WTC11 (cell line): Measurements from ENCODE around the gene OPRL1. TPM values are rescaled to one million over a fixed set of nuclear protein-coding genes. Genes with fewer than 3 reads are reported as not detected.

ENCODE experiments used
- ATAC-seq: fragments of 200-7000 bp; cut with Tn5 transposase; 2 replicates; pipeline ENCODE4 v1.10.0; 2021; ENCODE audit warnings: mild to moderate bottlenecking, moderate library complexity
- CTCF ChIA-PET: fragments of 300-600 bp; sonication (Branson Sonifier 250); formaldehyde crosslinking; loops from one replicate; lab custom pipeline; 2021; ENCODE audit warnings: antibody characterized with exemption; lab: Charles Lee
- POLR2A ChIA-PET: fragments of 350-600 bp; sonication (Branson Sonifier 250); formaldehyde crosslinking; loops from one replicate; lab custom pipeline; 2021; ENCODE audit warnings: antibody characterized with exemption; lab: Charles Lee
- DNase-seq: peaks from one replicate; pipeline ENCODE4 v3.0.0; 2021; ENCODE audit warnings: low spot score
- H3K27ac Mint-ChIP-seq: 2 replicates; pipeline ENCODE4 v1.8.0; 2021; ENCODE audit warnings: mixed read lengths
- H3K27me3 Mint-ChIP-seq: 2 replicates; pipeline ENCODE4 v1.8.0; 2021; ENCODE audit warnings: low read depth, mild to moderate bottlenecking, moderate library complexity, mixed read lengths
- H3K36me3 Mint-ChIP-seq: 2 replicates; pipeline ENCODE4 v1.8.0; 2021; ENCODE audit warnings: mixed read lengths
- H3K4me1 Mint-ChIP-seq: 2 replicates; pipeline ENCODE4 v1.8.0; 2022; ENCODE audit warnings: mixed read lengths
- H3K4me3 Mint-ChIP-seq: 2 replicates; pipeline ENCODE4 v1.8.0; 2021; ENCODE audit warnings: mild to moderate bottlenecking, moderate library complexity, mixed read lengths
- H3K9me3 Mint-ChIP-seq: 2 replicates; pipeline ENCODE4 v1.8.0; 2021; ENCODE audit warnings: mixed read lengths
- CREB1 ChIP-seq: sonication (generic); formaldehyde crosslinking; IDR thresholded peaks from 2 replicates; pipeline ENCODE4 v1.8.0; 2023; ENCODE audit warnings: mild to moderate bottlenecking, missing genetic modification reagents
- CREM ChIP-seq: sonication (generic); formaldehyde crosslinking; IDR thresholded peaks from 2 replicates; pipeline ENCODE4 v1.8.1; 2022; ENCODE audit warnings: mild to moderate bottlenecking, missing genetic modification reagents, moderate library complexity
- CTCF ChIP-seq: fragments of 200-600 bp; IDR thresholded peaks from 2 replicates; pipeline ENCODE4 v1.8.0; 2022; ENCODE audit warnings: antibody characterized with exemption
- FOXK1 ChIP-seq: sonication (generic); formaldehyde crosslinking; IDR thresholded peaks from 2 replicates; pipeline ENCODE4 v1.8.0; 2022; ENCODE audit warnings: mild to moderate bottlenecking, moderate library complexity, missing genetic modification reagents
- FOXP4 ChIP-seq: sonication (generic); formaldehyde crosslinking; IDR thresholded peaks from 2 replicates; pipeline ENCODE4 v1.8.0; 2022; ENCODE audit warnings: mild to moderate bottlenecking, missing genetic modification reagents
- GABPB1 ChIP-seq: sonication (generic); formaldehyde crosslinking; IDR thresholded peaks from 2 replicates; pipeline ENCODE4 v1.8.1; 2023; ENCODE audit warnings: mild to moderate bottlenecking, missing genetic modification reagents
- JAZF1 ChIP-seq: fragments of 250-450 bp; sonication (Bioruptor Pico); IDR thresholded peaks from 2 replicates; pipeline ENCODE4 v1.9.0; 2021; ENCODE audit warnings: moderate library complexity, mild to moderate bottlenecking, inconsistent platforms
- KAT7 ChIP-seq: sonication (generic); formaldehyde crosslinking; IDR thresholded peaks from 2 replicates; pipeline ENCODE4 v1.8.1; 2023; ENCODE audit warnings: missing genetic modification reagents, mild to moderate bottlenecking, borderline replicate concordance
- PREB ChIP-seq: sonication (generic); formaldehyde crosslinking; IDR thresholded peaks from 2 replicates; pipeline ENCODE4 v1.8.1; 2022; ENCODE audit warnings: mild to moderate bottlenecking, missing genetic modification reagents, moderate library complexity, borderline replicate concordance
- PRRX2 ChIP-seq: fragments of 250-450 bp; sonication (Bioruptor Pico); IDR thresholded peaks from 2 replicates; pipeline ENCODE4 v1.8.0; 2021; ENCODE audit warnings: mild to moderate bottlenecking
- RORB ChIP-seq: fragments of 250-450 bp; sonication (Bioruptor Pico); IDR thresholded peaks from 2 replicates; pipeline ENCODE4 v1.9.0; 2021; ENCODE audit warnings: mild to moderate bottlenecking
- STAT6 ChIP-seq: sonication (generic); formaldehyde crosslinking; conservative IDR thresholded peaks from 2 replicates; pipeline ENCODE4 v1.8.1; 2023; ENCODE audit warnings: mild to moderate bottlenecking, low read depth, missing genetic modification reagents, moderate library complexity
- ZBTB21 ChIP-seq: sonication (generic); formaldehyde crosslinking; IDR thresholded peaks from 2 replicates; pipeline ENCODE4 v1.8.1; 2023; ENCODE audit warnings: mild to moderate bottlenecking, missing genetic modification reagents, borderline replicate concordance
- ZMAT4 ChIP-seq: fragments of 250-450 bp; sonication (Bioruptor Pico); IDR thresholded peaks from 2 replicates; pipeline ENCODE4 v1.9.0; 2021; ENCODE audit warnings: mild to moderate bottlenecking
- ZNF138 ChIP-seq: sonication (generic); formaldehyde crosslinking; conservative IDR thresholded peaks from 2 replicates; pipeline ENCODE4 v1.8.1; 2022; ENCODE audit warnings: mild to moderate bottlenecking, moderate library complexity, missing genetic modification reagents
- ZNF416 ChIP-seq: fragments of 250-450 bp; sonication (Bioruptor Pico); IDR thresholded peaks from 2 replicates; pipeline ENCODE4 v1.9.0; 2021; ENCODE audit warnings: mild to moderate bottlenecking, inconsistent platforms
- ZNF671 ChIP-seq: fragments of 250-450 bp; sonication (Bioruptor Pico); IDR thresholded peaks from 2 replicates; pipeline ENCODE4 v1.8.0; 2021; ENCODE audit warnings: mild to moderate bottlenecking
- total RNA-seq: library from RNA; stranded (reverse); gene quantifications from 3 replicates; pipeline ENCODE4 v1.2.3, GENCODE V29; 2021
- TF ChIP-seq, protein P1 (sequence below): fragments of 250-450 bp; sonication (Bioruptor Pico); IDR thresholded peaks from 2 replicates; pipeline ENCODE4 v1.8.0; 2021; ENCODE audit warnings: mild to moderate bottlenecking
- TF ChIP-seq, protein P2 (sequence below): fragments of 250-450 bp; sonication (Bioruptor Pico); IDR thresholded peaks from 2 replicates; pipeline ENCODE4 v2.1.2; 2022; ENCODE audit warnings: mild to moderate bottlenecking, moderate library complexity
- TF ChIP-seq, protein P3 (sequence below): sonication (generic); formaldehyde crosslinking; IDR thresholded peaks from 2 replicates; pipeline ENCODE4 v1.8.1; 2023; ENCODE audit warnings: mild to moderate bottlenecking, missing genetic modification reagents

Gene OPRL1
- total RNA-seq, 1 experiment from 2014 or later = 2.0 TPM

GRCh38 chr20:64032706-64033624 lies 46.9 kb upstream of the OPRL1 start:
- no peak overlapping the region for H3K27ac Mint-ChIP-seq
- CTCF ChIA-PET = interaction anchor here (0.7 to 1.0 kb wide), 2 partner anchors 22 to 24 kb away, joined by 3 read pairs; no protein-coding TSS in a partner anchor
- no peak for TF ChIP-seq STAT6 (CRISPR knock-in tag)
- no peak for TF ChIP-seq FOXP4 (CRISPR knock-in tag)
- no peak for TF ChIP-seq PREB
- no peak for TF ChIP-seq CREM (CRISPR knock-in tag)
- TF ChIP-seq CTCF = no peak
- no peak for TF ChIP-seq RORB (CRISPR knock-in tag)
- TF ChIP-seq PRRX2 (CRISPR knock-in tag) = no peak
- TF ChIP-seq, protein P1, sequence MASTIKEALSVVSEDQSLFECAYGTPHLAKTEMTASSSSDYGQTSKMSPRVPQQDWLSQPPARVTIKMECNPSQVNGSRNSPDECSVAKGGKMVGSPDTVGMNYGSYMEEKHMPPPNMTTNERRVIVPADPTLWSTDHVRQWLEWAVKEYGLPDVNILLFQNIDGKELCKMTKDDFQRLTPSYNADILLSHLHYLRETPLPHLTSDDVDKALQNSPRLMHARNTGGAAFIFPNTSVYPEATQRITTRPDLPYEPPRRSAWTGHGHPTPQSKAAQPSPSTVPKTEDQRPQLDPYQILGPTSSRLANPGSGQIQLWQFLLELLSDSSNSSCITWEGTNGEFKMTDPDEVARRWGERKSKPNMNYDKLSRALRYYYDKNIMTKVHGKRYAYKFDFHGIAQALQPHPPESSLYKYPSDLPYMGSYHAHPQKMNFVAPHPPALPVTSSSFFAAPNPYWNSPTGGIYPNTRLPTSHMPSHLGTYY (CRISPR knock-in tag) = no peak
- TF ChIP-seq, protein P2, sequence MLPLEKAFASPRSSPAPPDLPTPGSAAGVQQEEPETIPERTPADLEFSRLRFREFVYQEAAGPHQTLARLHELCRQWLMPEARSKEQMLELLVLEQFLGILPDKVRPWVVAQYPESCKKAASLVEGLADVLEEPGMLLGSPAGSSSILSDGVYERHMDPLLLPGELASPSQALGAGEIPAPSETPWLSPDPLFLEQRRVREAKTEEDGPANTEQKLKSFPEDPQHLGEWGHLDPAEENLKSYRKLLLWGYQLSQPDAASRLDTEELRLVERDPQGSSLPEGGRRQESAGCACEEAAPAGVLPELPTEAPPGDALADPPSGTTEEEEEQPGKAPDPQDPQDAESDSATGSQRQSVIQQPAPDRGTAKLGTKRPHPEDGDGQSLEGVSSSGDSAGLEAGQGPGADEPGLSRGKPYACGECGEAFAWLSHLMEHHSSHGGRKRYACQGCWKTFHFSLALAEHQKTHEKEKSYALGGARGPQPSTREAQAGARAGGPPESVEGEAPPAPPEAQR (CRISPR knock-in tag) = no peak
- TF ChIP-seq ZBTB21 (CRISPR knock-in tag) = no peak
- TF ChIP-seq, protein P3, sequence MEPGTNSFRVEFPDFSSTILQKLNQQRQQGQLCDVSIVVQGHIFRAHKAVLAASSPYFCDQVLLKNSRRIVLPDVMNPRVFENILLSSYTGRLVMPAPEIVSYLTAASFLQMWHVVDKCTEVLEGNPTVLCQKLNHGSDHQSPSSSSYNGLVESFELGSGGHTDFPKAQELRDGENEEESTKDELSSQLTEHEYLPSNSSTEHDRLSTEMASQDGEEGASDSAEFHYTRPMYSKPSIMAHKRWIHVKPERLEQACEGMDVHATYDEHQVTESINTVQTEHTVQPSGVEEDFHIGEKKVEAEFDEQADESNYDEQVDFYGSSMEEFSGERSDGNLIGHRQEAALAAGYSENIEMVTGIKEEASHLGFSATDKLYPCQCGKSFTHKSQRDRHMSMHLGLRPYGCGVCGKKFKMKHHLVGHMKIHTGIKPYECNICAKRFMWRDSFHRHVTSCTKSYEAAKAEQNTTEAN (CRISPR knock-in tag) = no peak
- TF ChIP-seq CREB1 = no peak
- no peak for TF ChIP-seq ZNF416 (CRISPR knock-in tag)
- TF ChIP-seq ZNF671 (CRISPR knock-in tag) = no peak
- TF ChIP-seq KAT7 (CRISPR knock-in tag) = no peak
- TF ChIP-seq FOXK1 (CRISPR knock-in tag) = no peak
- TF ChIP-seq GABPB1 (CRISPR knock-in tag) = no peak
- no peak for TF ChIP-seq ZNF138 (CRISPR knock-in tag)
- no peak for TF ChIP-seq ZMAT4 (CRISPR knock-in tag)
- TF ChIP-seq JAZF1 (CRISPR knock-in tag) = no peak
- TF ChIP-seq, all 79 proteins: peak for 0

More at GRCh38 chr20:64032706-64033624, 46.9 kb upstream of the OPRL1 start:
- Mint-ChIP-seq H3K27me3 (peaks cover 5% of the 10 kb centered on the region; the same call in 1 of the 2 replicates), H3K4me3 (no peak overlapping the region), H3K4me1 (peaks cover 20% of the 10 kb centered on the region), H3K36me3 (peaks cover 28% of the 10 kb centered on the region), H3K9me3 (no peaks in the 10 kb centered on the region)
- DNase-seq = no peak
- POLR2A ChIA-PET = no interaction called here
- no peak for ATAC-seq
